Activated CD8-positive, alpha-beta memory T cell treated with anti-CD3 and anti-CD28 coated beads, Interleukin-2, amount 50 U/mL, for 24 hours (primary cell): ENCODE data around the gene YJU2.
"Not testable (repeated sequence)": the region's sequence is repeated elsewhere in the genome, so short reads cannot be mapped to it uniquely, and the experiment has no call there.

Source experiments
- DNase-seq: peaks from one replicate; pipeline ENCODE4 v3.0.0-alpha.2; 2020; ENCODE audit errors: extremely low read depth

YJU2 gene

DNA sequence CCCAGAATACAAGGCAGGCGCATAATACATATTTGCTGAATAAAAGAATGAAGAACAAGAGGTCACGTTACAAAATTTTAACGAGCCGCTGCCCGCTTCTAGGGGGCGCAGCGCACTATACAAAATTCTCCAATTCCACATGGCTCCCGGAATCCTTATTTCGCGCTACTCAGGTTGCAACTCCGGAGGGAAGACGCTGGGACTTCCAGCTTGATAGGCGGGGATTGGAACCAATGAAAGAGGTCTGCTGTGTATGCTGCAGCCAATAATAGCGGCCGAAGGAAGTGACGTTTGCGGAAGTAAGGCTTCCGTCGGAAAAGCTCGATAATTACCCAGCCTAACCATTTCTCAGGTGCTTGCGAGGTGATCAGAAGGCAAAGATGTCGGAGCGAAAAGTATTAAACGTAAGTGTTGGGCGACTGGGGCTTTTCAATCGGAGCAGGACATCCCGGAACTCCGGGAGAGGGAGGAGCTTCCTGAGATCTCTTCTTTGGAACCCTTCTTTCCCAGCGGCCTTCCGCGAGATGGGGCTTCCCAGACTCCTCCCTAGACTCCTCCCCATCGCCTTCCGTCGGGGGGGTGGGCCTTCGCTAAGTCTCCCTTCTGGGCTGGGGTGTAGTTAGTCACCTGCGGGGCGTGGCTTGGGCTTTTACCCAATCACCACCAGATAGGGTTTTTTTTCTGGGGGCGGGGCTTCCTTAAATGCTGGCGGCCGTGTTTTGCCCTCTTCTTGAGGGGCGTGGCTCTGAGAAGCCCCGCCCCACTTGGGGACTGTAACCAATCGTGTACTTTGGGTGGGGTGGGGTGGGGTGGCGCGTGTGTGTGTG, at the start of gene YJU2:
TSS of gene YJU2 (plus strand) at position 314 of the 827 bp plus-strand sequence. CDS start at position 381, 67 bp downstream.
- peak; percentile 98 for DNase-seq

DNA sequence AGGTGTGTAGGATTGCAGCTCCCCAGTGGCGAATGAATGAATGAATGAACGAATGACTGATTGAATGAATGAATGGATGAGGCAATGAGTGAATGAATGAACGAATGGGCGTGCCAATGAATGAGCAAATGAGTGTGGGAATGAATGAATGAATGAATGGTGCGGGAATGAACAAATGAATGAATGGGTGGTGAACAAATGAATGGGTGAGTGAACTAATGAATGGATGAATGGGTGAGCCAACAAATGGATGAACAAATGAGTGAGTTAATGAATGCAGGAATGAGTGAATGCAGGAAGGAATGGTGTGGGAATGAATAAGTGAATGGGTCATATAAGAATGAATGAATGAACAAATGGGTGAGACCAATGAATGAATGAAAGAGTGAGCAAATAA, 49.7 kb upstream of the YJU2 start:
- no peak for DNase-seq

DNA sequence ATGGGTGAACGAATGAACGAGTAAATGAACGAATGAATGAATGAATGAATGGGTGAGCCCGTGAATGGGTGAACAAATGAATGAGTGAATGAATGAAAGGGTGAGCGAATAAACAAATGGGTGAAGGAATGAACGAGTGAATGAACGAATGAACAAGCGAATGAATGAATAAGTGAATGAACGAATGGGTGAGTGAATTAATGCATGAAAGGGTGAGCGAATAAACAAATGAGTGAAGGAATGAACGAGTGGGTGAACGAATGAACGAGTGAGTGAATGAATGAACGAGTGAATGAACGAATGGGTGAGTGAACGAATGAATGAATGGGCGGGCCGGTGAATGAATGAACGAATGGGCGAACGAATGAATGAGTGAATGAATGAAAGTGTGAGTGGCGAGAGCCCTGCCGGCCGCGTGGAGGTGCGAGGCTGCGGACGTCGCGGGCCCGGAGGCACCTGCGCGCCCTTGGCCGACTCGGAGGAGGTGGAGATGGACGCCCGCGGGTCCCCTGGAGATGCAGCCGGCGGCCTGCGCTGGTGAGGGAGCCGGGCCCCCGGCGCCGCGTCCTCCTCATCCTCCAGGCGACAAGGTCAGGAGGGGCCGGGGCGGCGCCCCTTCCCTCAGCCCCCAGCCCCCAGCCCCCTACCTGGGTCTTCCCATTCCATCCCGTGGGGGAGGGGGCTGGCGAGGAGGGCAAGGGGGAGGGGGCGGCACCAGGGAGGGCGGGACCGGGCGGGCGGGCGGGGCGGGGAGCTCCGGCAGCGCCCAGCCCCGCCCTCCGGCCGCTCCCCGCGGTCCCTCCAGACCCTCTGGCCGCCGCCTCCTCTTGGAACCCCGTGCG, 49.0 kb upstream of the YJU2 start:
- no peak for DNase-seq

DNA sequence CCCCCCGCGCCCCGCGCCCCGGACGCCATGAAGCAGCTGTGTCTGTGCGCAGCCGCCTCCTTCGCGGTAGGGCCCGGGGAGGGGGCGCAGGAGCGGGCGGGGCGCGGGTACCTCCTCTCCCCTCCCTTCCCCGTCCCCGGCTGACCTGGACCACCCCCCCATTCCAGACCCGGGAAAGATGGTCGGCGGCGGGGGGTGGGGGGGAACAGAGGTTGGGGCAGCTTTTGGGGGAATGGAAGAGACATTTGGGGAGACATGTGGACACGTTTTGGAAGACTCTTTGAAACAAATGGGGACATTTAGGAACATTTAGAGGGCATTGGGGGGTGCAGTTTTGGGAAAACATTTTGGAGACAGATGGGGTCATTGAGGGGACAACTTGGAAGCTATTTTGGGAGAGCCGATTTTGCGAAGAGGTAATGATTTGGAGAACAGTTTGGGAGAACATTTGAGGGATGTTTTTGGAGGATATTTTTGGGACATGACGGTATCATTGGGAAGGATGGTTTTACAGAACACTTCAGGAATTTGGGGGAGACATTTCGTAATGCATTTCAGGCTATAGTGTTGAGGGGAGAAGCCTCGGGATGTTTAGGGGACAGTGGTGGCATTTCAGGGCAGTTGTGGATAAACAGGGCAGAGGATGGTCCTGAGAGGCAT, 48.3 kb upstream of the YJU2 start:
- no peak for DNase-seq

DNA sequence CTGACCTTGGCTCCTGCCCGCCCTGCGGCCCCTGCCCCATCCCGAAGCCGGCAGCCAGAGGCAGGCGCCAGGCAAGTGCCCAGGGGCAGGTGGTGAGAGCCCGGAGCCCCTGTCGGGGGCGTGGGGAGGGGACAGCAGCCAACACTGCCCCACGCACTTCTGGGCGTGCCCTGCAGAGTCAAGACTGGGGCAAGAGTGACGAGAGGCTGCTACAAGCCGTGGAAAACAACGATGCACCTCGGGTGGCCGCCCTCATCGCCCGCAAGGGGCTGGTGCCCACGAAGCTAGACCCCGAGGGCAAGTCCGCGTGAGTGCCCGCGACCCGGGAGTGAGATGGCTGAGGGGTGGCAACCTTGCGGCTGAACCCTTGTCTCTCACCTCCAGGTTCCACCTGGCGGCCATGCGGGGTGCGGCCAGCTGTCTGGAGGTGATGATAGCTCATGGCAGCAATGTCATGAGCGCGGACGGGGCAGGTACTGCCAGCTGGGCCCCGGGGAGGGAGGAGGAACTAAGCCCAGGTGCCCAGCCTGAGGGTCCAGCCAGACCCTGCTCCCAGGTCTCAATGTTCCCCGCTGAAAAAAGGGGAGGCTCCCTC, 47.1 kb upstream of the YJU2 start:
- no peak for DNase-seq

DNA sequence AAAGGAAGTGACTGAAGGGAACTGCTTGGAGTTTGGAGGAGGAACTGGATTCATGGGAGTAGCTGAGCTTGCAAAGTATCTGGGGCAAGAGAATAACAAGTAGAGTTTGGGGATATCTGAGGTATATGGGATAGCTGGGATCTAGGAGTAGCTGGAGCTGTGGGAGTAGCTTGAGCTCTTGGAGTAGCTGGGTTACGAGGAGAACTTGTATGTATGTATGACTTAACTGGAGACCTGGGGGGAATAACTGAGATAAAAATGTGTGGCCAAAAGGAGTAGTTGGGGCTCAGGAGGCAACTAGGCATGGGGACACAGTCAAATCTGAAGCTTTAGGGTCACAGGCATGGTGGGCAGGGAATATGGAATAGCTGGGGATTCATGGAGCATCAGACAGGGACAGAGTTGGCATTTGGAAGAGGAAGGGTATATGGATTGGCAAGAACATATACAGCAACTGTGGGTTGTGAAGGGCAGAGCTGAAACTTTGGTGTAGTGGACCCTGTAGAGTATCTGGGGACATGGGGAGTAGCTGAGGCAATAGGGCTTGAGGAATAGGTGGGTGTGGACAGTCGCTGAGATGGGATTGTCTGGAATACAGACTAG, 45.8 kb upstream of the YJU2 start:
- no peak for DNase-seq

DNA sequence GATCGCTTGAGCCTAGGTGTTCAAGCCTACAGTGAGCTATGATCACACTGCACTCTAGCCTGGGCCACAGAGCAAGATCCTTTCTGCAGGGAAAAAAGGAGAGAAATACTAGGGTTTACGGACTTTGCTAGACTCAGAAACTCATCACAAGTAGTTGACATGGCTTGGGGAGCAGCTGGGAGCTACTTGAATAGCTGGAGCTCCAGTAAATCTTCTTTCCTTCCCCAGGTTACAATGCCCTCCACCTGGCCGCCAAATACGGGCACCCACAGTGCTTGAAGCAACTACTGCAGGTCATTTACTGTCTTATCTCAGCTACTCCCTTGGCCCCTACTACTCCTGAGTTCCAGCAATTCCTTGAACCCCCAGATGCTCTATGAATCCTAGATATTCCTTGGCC, 45.1 kb upstream of the YJU2 start:
- DNase-seq: no peak

DNA sequence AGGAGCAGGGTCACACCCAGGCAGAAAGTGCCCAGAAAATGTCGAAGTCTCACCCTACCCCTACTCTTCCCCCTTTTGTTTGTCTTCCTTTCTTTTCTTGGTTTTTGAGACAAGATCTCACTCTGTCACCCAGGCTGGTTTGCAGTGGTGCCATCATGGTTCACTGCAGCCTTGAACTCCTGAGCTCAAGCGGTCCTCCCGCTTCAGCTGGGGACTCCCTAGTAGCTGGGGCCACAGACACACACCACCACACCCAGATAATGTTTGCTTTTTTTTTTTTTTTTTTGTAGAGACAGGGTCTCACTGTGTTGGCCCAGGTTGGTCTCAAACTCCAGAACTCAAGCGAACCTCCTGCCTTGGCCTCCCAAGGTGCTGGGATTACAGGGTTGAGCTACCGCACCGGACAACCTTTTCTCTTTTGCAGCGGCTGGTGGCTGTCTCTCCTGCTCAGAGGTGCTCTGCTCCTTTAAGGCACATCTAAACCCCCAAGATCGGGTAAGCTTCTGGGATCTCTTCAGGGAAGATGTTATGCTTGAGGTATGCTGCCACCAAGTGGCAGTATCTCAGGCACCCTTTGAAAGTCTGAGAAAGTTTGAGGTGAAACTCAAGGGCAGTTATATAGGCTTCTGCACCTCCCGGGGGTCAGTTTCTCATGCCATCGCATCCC, 39.9 kb upstream of the YJU2 start:
- no peak for DNase-seq

DNA sequence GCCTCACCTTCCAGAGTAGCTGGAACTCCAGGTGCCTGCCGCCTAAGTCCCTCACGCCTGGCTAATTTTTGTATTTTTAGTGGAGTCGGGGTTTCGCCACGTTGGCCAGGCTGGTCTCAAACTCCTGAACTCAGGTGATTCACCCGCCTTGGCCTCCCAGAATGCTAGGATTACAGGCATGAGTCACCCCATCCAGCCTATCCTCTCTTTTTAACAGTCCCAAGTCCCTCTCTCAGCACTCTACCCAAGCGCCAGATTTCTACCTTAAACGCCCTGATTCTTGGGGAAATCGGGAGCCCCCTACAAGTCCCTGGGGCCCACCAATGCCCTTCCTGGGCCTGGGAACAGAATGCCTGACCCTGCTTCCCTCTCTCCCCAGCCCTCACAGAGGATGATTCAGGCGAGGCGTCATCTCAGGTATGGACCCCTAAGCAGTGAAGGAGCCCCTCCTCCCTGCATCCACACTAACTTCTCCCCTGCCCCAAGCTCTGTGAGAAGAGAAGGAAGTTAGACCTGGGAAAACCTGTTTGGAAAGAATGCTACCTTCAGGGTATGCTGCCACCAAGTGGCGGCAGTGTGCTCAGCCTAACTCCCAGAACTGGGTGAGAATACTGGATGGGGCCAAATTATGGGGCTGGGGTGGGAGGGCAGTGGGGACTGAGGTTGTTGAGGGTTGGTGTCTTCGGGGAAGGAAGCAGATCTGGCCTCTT, 38.3 kb upstream of the YJU2 start:
- no peak for DNase-seq

DNA sequence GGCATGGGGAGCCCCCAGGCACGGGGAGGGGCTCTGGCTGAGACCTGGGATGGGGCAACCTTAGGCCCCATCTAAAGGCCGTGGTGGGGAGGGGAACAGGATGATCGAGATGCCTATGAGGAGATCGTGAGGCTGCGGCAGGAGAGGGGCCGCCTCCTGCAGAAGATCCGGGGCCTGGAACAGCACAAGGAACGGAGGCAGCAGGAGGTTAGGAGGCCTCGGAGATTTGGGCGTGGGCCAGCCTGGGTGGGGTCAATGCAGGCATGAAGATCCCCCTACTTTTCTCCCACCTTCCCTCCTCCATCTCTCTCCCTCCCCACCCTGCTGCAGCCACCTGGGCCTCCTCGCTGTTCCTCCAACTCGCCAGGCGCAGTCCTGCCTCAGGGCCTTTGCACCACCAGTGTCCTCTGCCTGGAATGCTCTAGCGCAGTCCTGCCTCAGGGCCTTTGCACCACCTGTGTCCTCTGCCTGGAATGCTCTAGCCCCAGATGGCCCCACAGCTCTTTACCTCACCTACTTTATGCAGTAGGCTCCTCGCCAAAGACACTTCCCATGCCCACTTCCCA, 36.6 kb upstream of the YJU2 start:
- DNase-seq: no peak

DNA sequence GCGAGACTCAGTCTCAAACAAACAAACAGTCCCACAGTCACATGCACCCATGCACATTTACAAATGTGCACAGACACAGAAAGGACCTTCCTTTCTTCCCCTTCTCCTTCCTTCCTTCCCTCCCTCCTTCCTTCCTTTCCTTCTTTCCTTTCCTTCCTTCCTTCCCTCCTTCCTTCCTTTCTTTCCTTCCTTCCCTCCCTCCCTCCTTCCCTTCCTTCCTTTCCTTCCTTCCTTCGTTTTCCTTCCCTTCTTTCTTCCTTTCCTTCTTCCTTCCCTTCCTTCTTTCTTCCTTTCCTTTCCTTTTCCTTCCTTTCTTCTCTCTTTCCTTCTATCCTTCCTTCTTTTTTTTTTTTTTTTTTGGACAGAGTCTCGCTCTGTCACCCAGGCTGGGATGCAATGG, 33.8 kb upstream of the YJU2 start:
- DNase-seq: no peak

DNA sequence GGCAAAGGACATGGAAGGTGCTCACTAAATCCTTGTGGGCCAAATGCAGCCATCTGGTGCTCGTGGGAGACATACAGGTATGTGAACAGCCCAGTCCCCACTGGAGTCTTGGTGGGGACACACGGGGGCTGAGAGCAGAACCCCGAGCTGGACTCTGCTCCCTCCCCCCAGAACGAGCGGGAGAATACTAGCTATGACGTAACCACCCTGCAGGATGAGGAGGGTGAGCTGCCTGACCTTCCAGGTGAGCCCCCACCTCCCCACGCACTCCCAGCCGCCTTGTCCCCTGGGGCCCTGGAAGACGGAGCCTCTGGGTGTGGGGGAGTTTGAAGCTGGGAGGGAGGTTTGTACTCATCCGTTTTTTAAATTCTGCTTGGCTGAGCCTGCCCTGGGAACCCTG, 31.1 kb upstream of the YJU2 start:
- no peak for DNase-seq

DNA sequence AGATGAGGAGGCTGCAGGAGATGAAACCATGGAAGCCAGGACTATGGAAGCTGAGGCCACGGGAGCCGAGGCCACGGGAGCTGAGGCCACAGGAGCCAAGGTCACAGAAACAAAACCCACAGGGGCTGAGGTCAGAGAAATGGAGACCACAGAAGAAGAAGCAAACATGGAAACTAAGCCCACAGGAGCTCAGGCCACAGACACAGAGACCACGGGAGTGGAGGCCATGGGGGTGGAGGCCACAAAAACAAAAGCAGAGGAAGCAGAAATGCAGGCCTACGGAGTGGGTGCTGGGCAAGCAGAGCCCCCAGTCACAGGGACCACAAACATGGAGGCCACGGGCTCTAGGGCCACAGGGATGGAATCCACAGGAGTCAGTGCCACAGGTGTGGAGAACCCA, 30.0 kb upstream of the YJU2 start:
- DNase-seq: no peak

DNA sequence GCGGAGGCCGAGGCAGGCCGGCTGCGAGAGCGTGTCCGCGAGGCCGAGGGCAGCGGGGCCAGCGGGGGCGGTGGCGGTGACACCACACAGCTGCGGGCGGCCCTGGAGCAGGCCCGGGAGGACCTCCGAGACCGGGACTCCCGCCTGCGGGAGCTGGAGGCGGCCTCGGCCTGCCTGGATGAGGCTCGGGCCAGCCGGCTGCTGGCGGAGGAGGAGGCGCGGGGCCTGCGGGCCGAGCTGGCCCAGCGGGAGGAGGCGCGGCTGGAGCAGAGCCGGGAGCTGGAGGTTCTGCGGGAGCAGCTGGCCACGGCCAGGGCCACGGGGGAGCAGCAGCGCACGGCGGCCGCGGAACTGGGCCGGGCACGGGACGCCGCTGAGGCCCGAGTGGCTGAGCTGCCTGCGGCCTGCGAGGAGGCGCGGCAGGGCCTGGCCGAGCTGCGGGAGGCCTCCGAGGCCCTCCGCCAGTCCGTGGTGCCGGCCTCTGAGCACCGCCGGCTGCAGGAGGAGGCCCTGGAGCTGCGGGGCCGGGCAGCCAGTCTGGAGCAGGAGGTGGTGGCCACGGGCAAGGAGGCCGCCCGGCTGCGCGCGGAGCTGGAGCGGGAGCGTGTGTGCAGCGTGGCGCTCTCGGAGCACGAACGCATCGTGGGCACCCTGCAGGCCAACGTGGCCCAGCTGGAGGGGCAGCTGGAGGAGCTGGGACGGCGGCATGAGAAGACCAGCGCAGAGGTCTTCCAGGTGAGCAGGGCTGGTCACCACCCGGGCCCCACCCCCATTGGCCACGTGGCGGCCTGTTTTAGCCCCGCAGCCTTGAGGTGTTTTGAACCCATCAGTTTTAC, 29.2 kb upstream of the YJU2 start:
- DNase-seq: no peak

DNA sequence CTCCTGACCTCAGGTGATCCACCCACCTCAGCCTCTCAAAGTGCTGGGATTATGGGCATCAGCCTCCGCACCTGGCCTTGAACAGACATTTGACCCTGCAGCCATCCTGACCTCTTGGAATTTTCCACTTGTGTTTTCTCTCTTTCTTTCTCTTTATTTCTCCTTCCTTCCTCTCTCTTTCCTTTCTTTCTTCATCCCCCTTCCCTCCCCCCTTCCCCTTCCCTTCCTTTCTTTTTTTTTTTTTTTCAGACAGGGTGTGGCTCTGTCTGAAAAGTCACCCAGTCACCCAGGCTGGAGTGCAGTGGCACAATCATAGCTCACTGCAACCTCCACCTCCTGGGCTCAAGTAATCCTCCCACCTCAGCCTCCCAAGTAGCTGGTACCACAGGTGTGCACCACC, 28.4 kb upstream of the YJU2 start:
- DNase-seq: not testable (repeated sequence)

DNA sequence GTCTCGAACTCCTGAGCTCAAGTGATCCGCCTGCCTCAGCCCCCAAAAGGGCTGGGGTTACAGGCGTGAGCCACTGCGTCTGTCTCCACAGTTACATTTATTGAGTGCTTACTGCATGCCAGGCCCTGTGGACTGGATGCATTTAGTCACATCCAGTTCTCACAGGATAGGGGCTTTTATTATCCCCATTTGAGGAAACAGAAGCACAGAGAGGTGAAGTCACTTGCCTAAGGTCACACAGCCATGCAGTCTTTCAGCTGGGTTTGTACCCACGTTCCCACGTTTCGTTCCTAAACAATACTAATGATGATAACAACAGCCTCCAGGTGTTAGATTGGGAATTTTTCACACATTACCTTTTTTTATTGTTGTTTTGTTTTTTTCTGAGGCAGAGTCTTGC, 26.7 kb upstream of the YJU2 start:
- DNase-seq: no peak

DNA sequence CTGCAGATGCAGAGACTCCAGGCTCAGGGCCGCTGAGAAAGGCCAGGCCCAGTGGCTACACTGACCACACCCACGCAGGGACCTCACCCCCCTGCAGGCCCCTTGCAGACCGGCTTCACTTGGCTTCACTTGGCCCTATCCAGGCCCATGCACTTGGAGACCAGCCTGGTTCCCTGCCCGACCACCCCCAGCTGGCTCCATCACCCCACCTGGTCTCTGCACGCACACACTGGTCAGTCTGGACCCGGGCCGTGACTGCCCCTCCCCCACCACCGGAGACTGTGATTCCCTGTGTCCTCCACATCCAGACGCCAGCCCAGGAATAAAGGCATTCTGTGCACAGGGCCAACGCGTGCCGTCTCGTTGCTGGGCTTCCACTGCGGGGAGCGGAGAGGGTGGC, 22.4 kb upstream of the YJU2 start:
- DNase-seq: no peak

DNA sequence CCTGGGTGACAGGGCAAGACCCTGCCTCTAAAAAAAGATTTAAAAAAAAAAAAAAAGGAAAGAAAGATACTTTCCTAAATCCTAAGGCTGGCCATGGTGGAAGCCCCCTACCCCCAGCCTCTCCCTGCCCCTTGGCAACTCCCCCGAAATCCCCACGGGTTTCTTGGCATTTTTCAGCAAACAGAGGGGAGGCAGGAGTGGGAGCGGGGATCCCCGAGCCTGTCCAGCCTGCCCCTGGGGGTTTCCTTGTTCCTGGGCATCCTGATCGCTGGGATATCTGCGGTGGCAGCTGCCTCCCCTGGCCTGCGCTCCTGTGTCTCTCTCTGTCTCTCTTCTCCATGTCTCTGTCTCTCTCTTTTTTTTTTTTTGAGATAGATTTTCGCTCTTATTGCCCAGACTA, 21.0 kb upstream of the YJU2 start:
- no peak for DNase-seq

DNA sequence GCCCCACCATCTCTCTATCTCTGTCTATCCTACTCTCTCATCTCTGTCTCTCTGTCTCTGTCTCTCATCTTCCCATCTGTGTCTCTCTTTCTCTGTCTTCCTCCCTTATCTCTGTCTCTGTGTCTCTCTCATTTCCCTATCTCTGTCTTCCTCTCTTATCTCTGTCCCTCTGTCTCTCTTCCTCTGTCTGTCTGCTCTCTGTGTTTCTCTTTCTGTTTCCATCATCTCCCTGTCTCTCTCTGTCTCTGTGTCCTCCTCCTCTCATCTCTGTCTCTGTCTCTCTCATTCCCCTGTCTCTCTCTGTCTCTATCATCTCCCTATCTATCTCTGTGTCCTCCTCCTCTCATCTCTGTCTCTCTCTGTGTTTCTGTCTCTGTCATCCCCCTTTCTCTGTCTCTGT, 19.1 kb upstream of the YJU2 start:
- DNase-seq: no peak
